Keratinocyte (primary cell): Measurements from ENCODE around the gene TP53RK.

ENCODE experiments used
- EZH2 ChIP-seq: IDR thresholded peaks from one replicate; pipeline ENCODE4 v1.6.1; 2012; ENCODE audit warnings: inconsistent platforms, mild to moderate bottlenecking, low read length, moderate library complexity
- TF ChIP-seq, protein P1 (sequence below), 3 experiments: IDR thresholded peaks in 1 of 3; conservative IDR thresholded peaks in 1 of 3; optimal IDR thresholded peaks in 1 of 3; 2 replicates in 2 of 3; 3 replicates in 1 of 3; pipeline versions ENCODE3 to v1.5.1; 2011; ENCODE audit warnings: low read length in 3 of 3, mild to moderate bottlenecking in 3 of 3, moderate library complexity in 2 of 3, control low read depth in 1 of 3, inconsistent platforms in 1 of 3; ENCODE audit not compliant: insufficient read depth in 2 of 3; ENCODE audit errors: extremely low read depth in 1 of 3

DNA sequence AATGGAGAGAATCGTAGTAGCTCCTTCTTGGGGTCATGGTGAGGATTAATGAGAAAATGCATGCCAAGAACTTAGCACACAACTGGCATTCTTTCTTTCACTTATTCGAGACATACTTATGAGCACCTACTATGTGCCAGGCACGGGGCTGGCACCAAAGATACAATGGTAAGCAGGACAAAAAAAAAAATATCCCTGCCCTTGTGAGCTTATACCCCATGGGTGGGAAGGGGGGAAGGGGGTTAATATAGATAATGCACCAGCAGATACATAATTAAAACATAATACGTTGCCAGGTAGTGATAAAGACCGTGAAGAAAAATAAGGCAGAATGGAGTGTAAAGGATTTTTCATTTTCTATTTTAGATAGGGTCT, 46.3 kb downstream of the TP53RK start:
- TF ChIP-seq, protein P1, sequence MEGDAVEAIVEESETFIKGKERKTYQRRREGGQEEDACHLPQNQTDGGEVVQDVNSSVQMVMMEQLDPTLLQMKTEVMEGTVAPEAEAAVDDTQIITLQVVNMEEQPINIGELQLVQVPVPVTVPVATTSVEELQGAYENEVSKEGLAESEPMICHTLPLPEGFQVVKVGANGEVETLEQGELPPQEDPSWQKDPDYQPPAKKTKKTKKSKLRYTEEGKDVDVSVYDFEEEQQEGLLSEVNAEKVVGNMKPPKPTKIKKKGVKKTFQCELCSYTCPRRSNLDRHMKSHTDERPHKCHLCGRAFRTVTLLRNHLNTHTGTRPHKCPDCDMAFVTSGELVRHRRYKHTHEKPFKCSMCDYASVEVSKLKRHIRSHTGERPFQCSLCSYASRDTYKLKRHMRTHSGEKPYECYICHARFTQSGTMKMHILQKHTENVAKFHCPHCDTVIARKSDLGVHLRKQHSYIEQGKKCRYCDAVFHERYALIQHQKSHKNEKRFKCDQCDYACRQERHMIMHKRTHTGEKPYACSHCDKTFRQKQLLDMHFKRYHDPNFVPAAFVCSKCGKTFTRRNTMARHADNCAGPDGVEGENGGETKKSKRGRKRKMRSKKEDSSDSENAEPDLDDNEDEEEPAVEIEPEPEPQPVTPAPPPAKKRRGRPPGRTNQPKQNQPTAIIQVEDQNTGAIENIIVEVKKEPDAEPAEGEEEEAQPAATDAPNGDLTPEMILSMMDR (optimal IDR thresholded peaks at IDR 0.05 in 1 of 3, IDR thresholded peaks at IDR 0.05 in 1 of 3, conservative IDR thresholded peaks at IDR 0.05 in 1 of 3; ENCODE audit: extremely low read depth in 1 of 3, insufficient read depth in 2 of 3, low read length in 3 of 3): no peak
- TF ChIP-seq EZH2: no peak
